HepG2 (cell line): ENCODE measurements around the gene CAPZB. TPM values are rescaled to one million over a fixed set of nuclear protein-coding genes. Genes with fewer than 3 reads are reported as not detected.
A peak's percentile ranks its signal among the peaks of the same experiment; 100 is the strongest.

Experiments
- ARID5B ChIP-seq: IDR thresholded peaks from 2 replicates; pipeline ENCODE4 v1.4.0; 2020; ENCODE audit warnings: mild to moderate bottlenecking, missing genetic modification reagents
- BRD4 ChIP-seq: sonication (generic); formaldehyde crosslinking; IDR thresholded peaks from 2 replicates; pipeline ENCODE4 v1.4.0; 2020; ENCODE audit warnings: missing genetic modification reagents
- CREM ChIP-seq, 2 experiments: sonication (generic) in 1 of 2; formaldehyde crosslinking in 1 of 2; IDR thresholded peaks; 2 replicates each; pipeline versions ENCODE4 v1.4.0 to v1.6.1; 2016 to 2020; ENCODE audit warnings: antibody characterized with exemption in 1 of 2, mild to moderate bottlenecking in 1 of 2, missing genetic modification reagents in 1 of 2
- CSRNP1 ChIP-seq: sonication (generic); formaldehyde crosslinking; IDR thresholded peaks from 2 replicates; pipeline ENCODE4 v1.8.1; 2023; ENCODE audit warnings: mild to moderate bottlenecking, missing genetic modification reagents
- HMG20A ChIP-seq: IDR thresholded peaks from 2 replicates; pipeline ENCODE4 v1.6.1; 2016; ENCODE audit warnings: borderline replicate concordance
- HOXA3 ChIP-seq: sonication (generic); formaldehyde crosslinking; IDR thresholded peaks from 2 replicates; pipeline ENCODE4 v1.5.0; 2020; ENCODE audit warnings: missing genetic modification reagents
- ISL2 ChIP-seq: sonication (generic); formaldehyde crosslinking; IDR thresholded peaks from 2 replicates; pipeline ENCODE4 v1.5.0; 2020; ENCODE audit warnings: missing genetic modification reagents
- KDM4B ChIP-seq: sonication (generic); formaldehyde crosslinking; IDR thresholded peaks from 2 replicates; pipeline ENCODE4 v1.4.0; 2020; ENCODE audit warnings: missing genetic modification reagents
- MLLT10 ChIP-seq: sonication (generic); formaldehyde crosslinking; IDR thresholded peaks from 2 replicates; pipeline ENCODE4 v1.4.0; 2020; ENCODE audit warnings: missing genetic modification reagents
- NR3C1 ChIP-seq: sonication (generic); formaldehyde crosslinking; IDR thresholded peaks from 2 replicates; pipeline ENCODE4 v1.4.0; 2020; ENCODE audit warnings: missing genetic modification reagents
- PHF21A ChIP-seq: sonication (generic); formaldehyde crosslinking; IDR thresholded peaks from 2 replicates; pipeline ENCODE4 v1.5.0; 2020; ENCODE audit warnings: mild to moderate bottlenecking, missing genetic modification reagents
- PHF5A ChIP-seq: IDR thresholded peaks from one replicate; pipeline ENCODE4 v1.6.1; 2018; ENCODE audit warnings: low read depth, missing genetic modification reagents; ENCODE audit not compliant: unreplicated experiment
- POLR2A ChIP-seq, 2 experiments: IDR thresholded peaks; 2 replicates each; pipeline ENCODE4 v1.6.1; 2011; ENCODE audit warnings: low read depth in 2 of 2, low read length in 2 of 2, mild to moderate bottlenecking in 1 of 2, moderate library complexity in 1 of 2; ENCODE audit not compliant: insufficient read depth in 1 of 2
- PRPF4 ChIP-seq: fragments of 200-400 bp; formaldehyde crosslinking; IDR thresholded peaks from 2 replicates; pipeline ENCODE4 v1.6.1; 2016; ENCODE audit warnings: low read length, low read depth; ENCODE audit not compliant: poor library complexity, severe bottlenecking
- SP5 ChIP-seq: IDR thresholded peaks from 2 replicates; pipeline ENCODE4 v1.6.1; 2016; ENCODE audit warnings: low read depth, borderline replicate concordance
- SRSF9 ChIP-seq: fragments of 200-400 bp; formaldehyde crosslinking; IDR thresholded peaks from 2 replicates; pipeline ENCODE4 v1.6.1; 2018; ENCODE audit warnings: borderline replicate concordance, mild to moderate bottlenecking, low read depth, low read length; ENCODE audit not compliant: insufficient read depth, poor library complexity, severe bottlenecking
- STAT5B ChIP-seq: sonication (generic); formaldehyde crosslinking; IDR thresholded peaks from 2 replicates; pipeline ENCODE4 v1.4.0; 2020; ENCODE audit warnings: missing genetic modification reagents
- ZBTB34 ChIP-seq: sonication (generic); formaldehyde crosslinking; IDR thresholded peaks from 2 replicates; pipeline ENCODE4 v1.8.0; 2022; ENCODE audit warnings: mild to moderate bottlenecking, missing genetic modification reagents
- ZBTB8A ChIP-seq: sonication (generic); formaldehyde crosslinking; IDR thresholded peaks from 2 replicates; pipeline ENCODE4 v1.4.0; 2020; ENCODE audit warnings: mild to moderate bottlenecking, low read depth, missing genetic modification reagents, borderline replicate concordance
- ZFY ChIP-seq: sonication (generic); formaldehyde crosslinking; IDR thresholded peaks from 2 replicates; pipeline ENCODE4 v1.4.0; 2020; ENCODE audit warnings: missing genetic modification reagents
- ZNF143 ChIP-seq: sonication (generic); formaldehyde crosslinking; IDR thresholded peaks from 2 replicates; pipeline ENCODE4 v1.4.0; 2020; ENCODE audit warnings: missing genetic modification reagents
- ZNF558 ChIP-seq: sonication (generic); formaldehyde crosslinking; IDR thresholded peaks from 2 replicates; pipeline ENCODE4 v1.9.0; 2022; ENCODE audit warnings: mild to moderate bottlenecking, missing genetic modification reagents, borderline replicate concordance
- ZNF772 ChIP-seq: sonication (generic); formaldehyde crosslinking; IDR thresholded peaks from 2 replicates; pipeline ENCODE4 v1.5.0; 2020; ENCODE audit warnings: mild to moderate bottlenecking, missing genetic modification reagents
- polyA plus RNA-seq, 8 experiments: library from polyadenylated mRNA; depleted of rRNA in 3 of 8; stranded (reverse) in 7 of 8; unstranded in 1 of 8; fragments of >200 nt; fragmentation: Illumina TruSeq in 4 of 8; extraction: Trizol in 4 of 8; gene quantifications; 2 replicates each; pipeline versions ENCODE4 v1.2.1 to v1.2.3, GENCODE V29; 2011 to 2016; ENCODE audit warnings: low read depth in 4 of 8, missing spikeins in 1 of 8, mixed read lengths in 1 of 8; ENCODE audit not compliant: insufficient read depth in 1 of 8
- total RNA-seq, 5 experiments: library from RNA; depleted of rRNA; stranded (reverse); fragments of >200 nt; fragmentation: Illumina TruSeq; extraction: Trizol; gene quantifications; 2 replicates each; pipeline ENCODE4 v1.2.3, GENCODE V29; 2016; ENCODE audit warnings: low read depth in 1 of 5

CAPZB gene
- total and polyA plus RNA-seq, 2 of the 13 experiments (the other 11 are each of a cell fraction or from before 2014, with no cell fraction given): 58.9 to 76.9 TPM

- TF ChIP-seq CSRNP1 (CRISPR knock-in tag) (0 out of 2 replicates have a peak, but pooled peaks have one; percentile 26), SRSF9 (no peak), KDM4B (0 out of 2 replicates have a peak, but pooled peaks have one; percentile 54), ZFY (CRISPR knock-in tag) (peak; percentile 29; the same call in 1 of the 2 replicates), PHF5A (CRISPR knock-in tag) (peak; percentile 30), SP5 (CRISPR knock-in tag) (peak; percentile 31; the same call in 1 of the 2 replicates), POLR2A (IDR thresholded peaks at IDR 0.05; ENCODE audit: insufficient read depth in 1 of 2, low read depth in 2 of 2, low read length in 2 of 2) (no peak), BRD4 (CRISPR knock-in tag) (no peak), NR3C1 (no peak), ZBTB34 (CRISPR knock-in tag) (0 out of 2 replicates have a peak, but pooled peaks have one; percentile 29), ZNF558 (no peak), MLLT10 (CRISPR knock-in tag) (no peak), ZBTB8A (CRISPR knock-in tag) (no peak), PRPF4 (no peak), STAT5B (CRISPR knock-in tag) (no peak), HOXA3 (CRISPR knock-in tag) (peak; percentile 72; the same call in 1 of the 2 replicates), CREM (IDR thresholded peaks at IDR 0.05) (peak; percentile 77), CREM (CRISPR knock-in tag; IDR thresholded peaks at IDR 0.05) (no peak), ZNF772 (CRISPR knock-in tag) (no peak), ISL2 (peak; percentile 92), ZNF143 (no peak), PHF21A (CRISPR knock-in tag) (peak; percentile 93), HMG20A (CRISPR knock-in tag) (peak; percentile 86; the same call in 1 of the 2 replicates), ARID5B (CRISPR knock-in tag) (peak; percentile 93)
These were observed 48.4 kb downstream of the CAPZB start (continued) for GRCh38 chr1:19436716-19437476.
